Activated CD4-positive, alpha-beta T cell treated with anti-CD3 and anti-CD28 coated beads for 48 hours (primary cell): Measurements from ENCODE around the gene PSMD1.
"Not testable (repeated sequence)": the region's sequence is repeated elsewhere in the genome, so short reads cannot be mapped to it uniquely, and the experiment has no call there.

Source experiments
- DNase-seq: peaks from one replicate; pipeline ENCODE4 v3.0.0-alpha.2; 2020

PSMD1 gene

DNA sequence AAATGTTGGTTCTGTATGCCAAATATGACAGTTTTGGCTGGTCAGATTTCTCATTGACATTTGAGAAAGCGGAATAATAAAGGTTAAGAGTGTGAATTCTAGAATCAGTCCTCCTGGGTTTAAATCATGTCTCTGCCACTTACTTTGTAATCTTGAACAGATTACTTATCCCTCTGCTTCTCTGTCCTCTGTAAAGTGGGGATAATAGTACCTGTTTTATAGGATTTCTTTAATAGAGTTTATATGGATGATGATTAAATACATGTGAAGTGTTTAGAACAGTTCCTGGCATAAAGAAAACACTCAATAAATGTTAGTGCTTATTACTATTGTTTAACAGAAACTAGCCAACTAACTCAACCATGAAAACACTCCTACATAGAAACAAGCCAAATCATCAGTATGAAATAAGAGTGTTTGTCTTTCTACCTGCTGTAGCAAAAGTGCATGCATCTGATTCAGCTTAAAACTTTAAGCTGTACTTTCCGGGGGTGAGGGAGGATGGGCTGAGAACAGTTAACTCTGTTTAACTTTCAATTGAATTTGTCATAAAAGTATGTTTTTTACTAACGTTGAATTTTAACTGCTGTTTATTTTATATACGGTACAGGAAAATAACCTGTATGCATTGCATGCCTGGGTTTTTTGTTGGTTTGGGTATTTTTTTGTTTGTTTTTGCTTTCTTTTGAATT lies 61.4 kb downstream of the PSMD1 start:
- no peak for DNase-seq

- no peak for DNase-seq
These were observed 61.9 kb downstream of the PSMD1 start for GRCh38 chr2:231118614-231118942.

GRCh38 chr2:231123362-231123898 lies 66.8 kb downstream of the PSMD1 start:
- DNase-seq, result no peak

DNA sequence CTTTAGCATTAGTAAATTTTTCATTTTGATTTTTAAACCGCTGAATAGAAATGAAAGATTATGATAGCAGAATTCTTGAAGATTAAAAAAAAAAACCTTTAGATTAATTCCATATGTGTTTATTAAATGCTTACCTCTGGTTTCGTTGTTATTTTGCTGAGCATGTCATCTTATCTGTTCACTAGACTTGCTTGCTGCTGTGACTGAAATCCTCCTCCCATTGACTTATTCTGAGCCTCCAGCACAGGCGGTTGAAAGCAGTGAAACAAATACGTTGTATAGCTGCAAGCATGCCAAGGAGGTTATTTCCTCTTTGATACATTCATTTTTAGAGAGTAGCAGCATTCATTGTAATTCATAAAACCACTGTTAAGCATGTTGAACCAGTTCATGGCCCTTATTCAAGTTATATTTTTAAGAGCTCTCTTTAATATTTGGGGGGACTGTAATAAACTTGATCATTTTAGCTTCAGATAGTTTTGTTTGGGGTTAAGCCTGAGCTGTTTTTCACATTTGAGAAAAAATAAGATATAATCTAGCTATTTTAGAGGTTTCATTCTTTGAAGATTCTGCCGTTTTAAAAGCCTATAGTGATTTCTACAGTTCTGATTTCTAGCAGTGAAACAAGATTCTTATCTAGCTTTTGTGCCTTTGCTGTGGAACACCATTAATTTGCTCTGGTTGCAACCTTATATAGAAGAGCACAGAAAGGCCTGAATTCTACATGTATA lies 68.3 kb downstream of the PSMD1 start, which contains the start of gene HTR2B:
Gene HTR2B, minus strand, starts transcription at position 205 of the 731 bp plus-strand sequence. CDS start 1,278 bp downstream, outside the sequence.
- peak; percentile 22 for DNase-seq

GRCh38 chr2:231126123-231126522 lies 69.5 kb downstream of the PSMD1 start:
- no peak for DNase-seq

GRCh38 chr2:231127480-231127879 lies 70.8 kb downstream of the PSMD1 start:
- no peak for DNase-seq

DNA sequence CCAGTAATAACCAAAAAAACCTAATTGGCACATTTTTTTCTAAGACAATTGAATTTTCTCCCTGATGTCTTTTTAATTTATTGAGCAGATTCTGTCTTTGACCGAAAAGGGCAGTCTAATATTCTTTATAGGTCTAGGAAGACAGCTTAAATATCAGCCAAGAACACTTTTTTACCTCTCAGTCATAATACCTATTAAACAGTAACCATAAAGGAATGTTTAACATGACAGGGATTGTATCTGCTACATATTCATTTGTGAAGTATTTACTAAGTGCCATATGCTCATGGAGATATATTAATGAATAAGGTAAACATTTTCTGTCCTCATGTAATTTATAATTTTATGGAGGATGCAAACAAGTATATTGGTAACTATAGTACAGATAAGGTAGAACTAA lies 71.3 kb downstream of the PSMD1 start:
- DNase-seq, result no peak

GRCh38 chr2:231128541-231128940 lies 71.9 kb downstream of the PSMD1 start:
- no peak for DNase-seq

DNA sequence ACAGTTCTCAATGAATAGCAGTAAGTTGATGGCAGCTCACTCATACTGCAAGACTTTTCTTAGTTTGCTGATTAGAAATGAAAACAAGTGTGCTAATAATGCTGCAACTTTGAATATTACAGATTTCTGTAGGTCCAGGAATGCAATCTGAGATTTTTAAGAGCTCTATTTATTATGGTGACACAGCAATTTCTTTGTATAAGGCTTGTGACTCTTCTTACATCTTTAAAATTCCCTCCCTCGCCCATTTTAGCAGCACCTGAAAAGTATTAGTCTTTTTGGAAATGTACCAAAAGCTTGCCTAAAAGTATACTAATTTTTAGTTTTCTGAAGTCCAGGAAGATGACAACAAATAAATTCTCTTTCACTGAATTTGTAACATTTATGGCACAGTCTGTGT lies 72.5 kb downstream of the PSMD1 start:
- DNase-seq, result no peak

- no peak for DNase-seq
These were observed 73.8 kb downstream of the PSMD1 start for GRCh38 chr2:231130336-231131056.

DNA sequence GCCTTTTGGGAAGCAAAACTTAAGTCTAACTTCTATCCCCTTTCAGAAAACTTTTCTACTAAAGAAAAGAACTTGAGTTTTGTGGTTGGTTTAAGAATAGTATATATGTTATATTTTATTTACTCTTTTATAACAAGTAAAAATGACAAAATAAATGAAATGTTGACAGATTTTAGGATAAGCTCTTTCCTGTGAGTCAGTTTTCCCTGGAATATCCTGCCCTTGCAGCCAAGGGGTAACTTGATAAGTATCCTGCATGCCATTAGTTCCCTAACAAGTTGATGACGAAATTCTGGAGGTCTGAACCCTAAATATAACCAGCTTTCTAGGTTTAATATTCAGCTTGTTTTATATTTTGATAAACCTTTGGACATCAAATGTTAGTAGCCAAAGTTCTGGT lies 75.5 kb downstream of the PSMD1 start:
- no peak for DNase-seq

DNA sequence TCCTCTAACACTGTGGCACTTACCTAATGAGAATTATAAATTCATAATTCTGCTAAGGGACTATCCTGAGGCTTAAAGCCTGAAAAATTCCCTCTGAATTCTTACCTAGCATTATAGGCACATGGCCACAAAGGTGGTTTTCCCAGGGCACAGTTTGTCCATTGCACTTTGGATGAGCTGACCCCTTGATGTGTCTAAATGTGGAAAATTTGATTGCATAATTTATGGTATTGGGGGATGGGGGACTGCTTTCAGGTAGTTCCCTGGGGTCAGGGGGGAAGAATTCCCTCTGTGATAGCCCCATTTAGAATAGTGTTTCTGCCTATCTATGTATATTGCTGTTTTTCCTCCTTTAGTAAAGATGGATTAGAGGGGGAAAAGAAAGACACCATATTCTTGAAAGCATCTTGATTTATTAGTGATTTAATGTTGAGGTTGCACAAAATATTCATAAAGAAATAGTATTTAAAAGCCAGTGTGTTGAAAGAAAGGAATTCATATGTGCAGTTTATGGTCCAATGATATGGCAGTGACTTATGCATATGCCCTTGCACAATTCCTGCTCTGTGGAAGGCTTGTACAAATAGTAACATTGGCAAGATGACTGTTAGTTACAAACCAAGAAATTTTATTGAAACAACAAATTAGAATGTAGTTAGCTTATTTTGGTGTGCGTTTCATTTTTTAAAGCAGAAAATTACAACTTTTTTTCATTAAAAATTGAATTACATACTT lies 76.9 kb downstream of the PSMD1 start:
- no peak for DNase-seq

DNA sequence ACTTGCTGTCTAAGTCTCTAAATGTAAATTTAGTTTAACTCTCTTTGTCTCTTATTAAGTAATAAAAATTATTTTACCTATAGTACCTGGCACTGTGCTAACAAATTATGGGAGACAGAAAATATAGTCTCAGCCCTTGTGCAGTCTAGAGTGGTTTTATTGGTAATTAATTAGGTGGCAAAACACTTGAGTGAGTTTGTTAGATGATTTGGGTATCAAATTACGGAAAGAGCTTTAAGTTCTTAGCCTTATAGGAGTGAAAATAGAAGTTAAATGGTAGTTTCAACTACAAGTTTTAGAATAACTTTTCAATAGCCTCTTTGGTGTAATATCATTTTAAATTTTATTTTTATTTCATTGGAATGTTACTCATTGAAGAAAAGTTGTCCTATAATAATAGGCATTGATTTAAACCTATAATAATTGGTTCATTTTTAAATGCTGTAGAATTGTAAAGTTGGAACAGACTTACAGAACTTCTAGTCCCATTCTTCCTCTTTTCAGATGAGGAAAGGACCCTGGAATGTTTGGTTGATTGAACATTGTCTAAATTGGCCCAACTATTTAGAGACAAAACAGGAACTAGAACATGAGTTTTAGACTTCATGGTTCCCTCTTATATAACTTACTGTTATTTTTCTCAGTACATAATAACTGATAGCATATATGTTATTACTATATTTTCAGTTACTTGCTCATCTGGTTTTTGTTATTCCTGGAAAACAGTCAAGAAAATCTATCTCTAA lies 78.4 kb downstream of the PSMD1 start:
- no peak for DNase-seq

DNA sequence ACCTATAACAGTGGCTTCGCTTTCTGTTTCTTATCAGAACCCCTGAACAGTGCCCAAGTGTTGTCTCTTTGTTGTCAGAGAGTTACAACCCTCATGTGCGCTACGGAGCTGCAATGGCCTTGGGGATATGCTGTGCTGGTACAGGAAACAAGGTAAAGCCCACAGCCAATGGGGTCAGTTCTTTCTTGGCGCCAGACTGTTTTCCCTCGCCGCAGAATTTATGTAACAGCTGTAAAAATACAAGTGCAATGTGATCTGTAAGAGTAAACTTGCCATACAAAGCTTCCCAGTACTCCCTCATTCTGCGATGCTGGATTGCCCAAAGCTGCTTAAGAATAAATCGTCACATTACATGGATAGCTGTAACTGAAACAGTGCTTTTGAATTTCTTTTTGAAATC lies 82.0 kb downstream of the PSMD1 start:
- DNase-seq, result no peak

GRCh38 chr2:231139796-231140195 lies 83.1 kb downstream of the PSMD1 start:
- no peak for DNase-seq

- not testable (repeated sequence) for DNase-seq
These were observed 84.1 kb downstream of the PSMD1 start for GRCh38 chr2:231140808-231141207.

DNA sequence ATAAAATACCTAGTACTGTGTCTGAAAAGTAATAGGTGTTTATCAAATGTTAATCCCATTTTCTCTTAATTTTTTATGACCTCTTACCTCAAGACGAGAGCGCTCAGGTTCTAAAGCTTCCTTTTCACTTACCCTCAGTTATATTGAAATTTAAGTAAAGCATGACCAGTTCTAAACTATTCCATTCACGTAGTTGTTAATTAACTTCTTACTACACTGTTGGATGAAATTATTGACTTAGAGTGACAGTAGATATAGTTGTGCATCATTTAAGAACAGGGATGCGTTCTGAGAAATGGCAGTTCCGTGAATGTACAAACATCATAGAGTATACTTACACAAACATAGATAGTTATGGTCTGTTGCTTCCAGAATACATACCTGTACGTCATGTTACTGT lies 88.2 kb downstream of the PSMD1 start:
- no peak for DNase-seq

DNA sequence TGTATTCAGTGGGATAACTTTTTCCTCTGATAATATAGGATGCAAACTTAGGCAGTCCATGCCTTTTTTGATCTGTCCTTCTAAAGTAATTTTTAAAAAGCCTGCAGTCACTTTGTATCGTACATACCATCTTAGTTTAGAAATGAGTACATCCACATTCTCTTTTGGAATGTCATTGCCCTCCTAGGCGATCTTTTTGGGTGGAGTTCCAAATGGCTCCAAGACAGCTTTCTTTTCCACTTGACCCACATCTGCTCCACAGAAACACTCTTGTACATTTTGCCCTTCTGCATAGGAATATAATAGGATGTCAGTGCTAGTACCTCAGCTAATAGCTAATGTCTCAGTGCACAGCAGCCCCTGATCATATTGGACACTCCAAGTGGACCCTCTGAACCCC lies 90.0 kb downstream of the PSMD1 start:
- no peak for DNase-seq

GRCh38 chr2:231152800-231153557 lies 96.3 kb downstream of the PSMD1 start:
- DNase-seq, result no peak

- DNase-seq, result no peak
These were observed 102.6 kb downstream of the PSMD1 start for GRCh38 chr2:231159306-231159705.

- DNase-seq, result no peak
These were observed 104.0 kb downstream of the PSMD1 start for GRCh38 chr2:231160701-231161100.
